Measurements from ENCODE around the gene BCDIN3D.

The BCDIN3D gene

GRCh38 chr12:49878021-49878420 lies 35.1 kb upstream of the BCDIN3D start:
- in situ Hi-C loops (cut with HindIII; ENCODE audit: low pct_ligation_motif_present, low sequenced_read_pairs), result no loop called here
- DNase-seq, result no peak
- TF ChIP-seq CTCF (IDR thresholded peaks at IDR 0.05; ENCODE audit: low read depth, low read length, missing control alignments), result no peak
- Histone ChIP-seq H3K27ac (no peak overlapping the region), H3K4me3 (ENCODE audit: low read depth, low read length) (no peak overlapping the region), H3K27me3 (replicated peaks) (peaks cover 2% of the 10 kb centered on the region), H3K36me3 (replicated peaks) (no peaks in the 10 kb centered on the region)

- TF ChIP-seq CTCF (IDR thresholded peaks at IDR 0.05; ENCODE audit: low read depth, low read length, missing control alignments), result no peak
- in situ Hi-C loops (cut with HindIII; ENCODE audit: low pct_ligation_motif_present, low sequenced_read_pairs), result no loop called here
- Histone ChIP-seq H3K27ac (no peak overlapping the region), H3K4me3 (ENCODE audit: low read depth, low read length) (no peak overlapping the region), H3K36me3 (replicated peaks) (no peaks in the 10 kb centered on the region), H3K27me3 (replicated peaks) (peaks cover 2% of the 10 kb centered on the region)
- DNase-seq, result no peak
Observed at GRCh38 chr12:49877066-49877465, 34.2 kb upstream of the BCDIN3D start.

- TF ChIP-seq CTCF (IDR thresholded peaks at IDR 0.05; ENCODE audit: low read depth, low read length, missing control alignments), result no peak
- Histone ChIP-seq H3K27ac (no peak overlapping the region), H3K27me3 (replicated peaks) (peaks cover 2% of the 10 kb centered on the region), H3K36me3 (replicated peaks) (no peaks in the 10 kb centered on the region), H3K4me3 (ENCODE audit: low read depth, low read length) (no peak overlapping the region)
- no peak for DNase-seq
- in situ Hi-C loops (cut with HindIII; ENCODE audit: low pct_ligation_motif_present, low sequenced_read_pairs), result no loop called here
Observed at GRCh38 chr12:49876070-49876469, 33.2 kb upstream of the BCDIN3D start.

GRCh38 chr12:49875115-49875720 lies 32.3 kb upstream of the BCDIN3D start:
- Histone ChIP-seq H3K27ac (no peak overlapping the region), H3K4me3 (ENCODE audit: low read depth, low read length) (no peak overlapping the region), H3K27me3 (replicated peaks) (peaks cover 2% of the 10 kb centered on the region), H3K36me3 (replicated peaks) (no peaks in the 10 kb centered on the region)
- in situ Hi-C loops (cut with HindIII; ENCODE audit: low pct_ligation_motif_present, low sequenced_read_pairs), result no loop called here
- no peak for DNase-seq
- TF ChIP-seq CTCF (IDR thresholded peaks at IDR 0.05; ENCODE audit: low read depth, low read length, missing control alignments), result no peak

GRCh38 chr12:49874142-49874897 lies 31.4 kb upstream of the BCDIN3D start:
- no peak for TF ChIP-seq CTCF (IDR thresholded peaks at IDR 0.05; ENCODE audit: low read depth, low read length, missing control alignments)
- in situ Hi-C loops (cut with HindIII; ENCODE audit: low pct_ligation_motif_present, low sequenced_read_pairs), result no loop called here
- no peak overlapping the region for H3K27ac ChIP-seq
- H3K36me3 ChIP-seq (replicated peaks), result no peaks in the 10 kb centered on the region
- H3K4me3 ChIP-seq (ENCODE audit: low read depth, low read length), result no peak overlapping the region
- DNase-seq, result no peak
- H3K27me3 ChIP-seq (replicated peaks), result peaks cover 2% of the 10 kb centered on the region

Measured in brain microvascular endothelial cell (primary cell).